Stimulated activated naive CD8-positive, alpha-beta T cell treated with anti-CD3 and anti-CD28 coated beads, Interleukin-15, Interleukin-2, amounts not matched to agents 100 ng/mL and 50 ng/mL, for 24 hours (primary cell): ENCODE data around the gene CNTNAP4.

ENCODE experiments used
- H3K27ac Mint-ChIP-seq: one replicate; pipeline ENCODE4 v1.8.0; 2021; ENCODE audit warnings: mild to moderate bottlenecking, mixed read lengths
- H3K27me3 Mint-ChIP-seq: one replicate; pipeline ENCODE4 v1.8.0; 2021; ENCODE audit warnings: mixed read lengths
- H3K36me3 Mint-ChIP-seq: one replicate; pipeline ENCODE4 v1.8.0; 2021; ENCODE audit warnings: low read depth, mixed read lengths
- H3K4me1 Mint-ChIP-seq: one replicate; pipeline ENCODE4 v1.8.0; 2021; ENCODE audit warnings: low read depth, mixed read lengths
- H3K4me3 Mint-ChIP-seq: one replicate; pipeline ENCODE4 v1.8.0; 2021; ENCODE audit warnings: mild to moderate bottlenecking, mixed read lengths
- H3K9me3 Mint-ChIP-seq: one replicate; pipeline ENCODE4 v1.8.0; 2021; ENCODE audit warnings: mixed read lengths

Gene CNTNAP4

GRCh38 chr16:76396977-76397376 lies 119.8 kb downstream of the CNTNAP4 start:
- H3K4me3 Mint-ChIP-seq = no peak overlapping the region
- H3K4me1 Mint-ChIP-seq = no peaks in the 10 kb centered on the region
- H3K36me3 Mint-ChIP-seq = no peaks in the 10 kb centered on the region
- H3K27me3 Mint-ChIP-seq = no peaks in the 10 kb centered on the region
- peaks cover 10% of the 10 kb centered on the region for H3K9me3 Mint-ChIP-seq
- no peak overlapping the region for H3K27ac Mint-ChIP-seq

GRCh38 chr16:76409706-76410105 lies 132.5 kb downstream of the CNTNAP4 start:
- H3K27ac Mint-ChIP-seq = no peak overlapping the region
- H3K9me3 Mint-ChIP-seq = peaks cover 7% of the 10 kb centered on the region
- no peaks in the 10 kb centered on the region for H3K36me3 Mint-ChIP-seq
- H3K4me3 Mint-ChIP-seq = no peak overlapping the region
- no peaks in the 10 kb centered on the region for H3K4me1 Mint-ChIP-seq
- no peaks in the 10 kb centered on the region for H3K27me3 Mint-ChIP-seq

- Mint-ChIP-seq H3K27me3 (no peaks in the 10 kb centered on the region), H3K4me1 (no peaks in the 10 kb centered on the region), H3K27ac (no peak overlapping the region), H3K4me3 (no peak overlapping the region), H3K9me3 (no peaks in the 10 kb centered on the region), H3K36me3 (no peaks in the 10 kb centered on the region)
Measured at GRCh38 chr16:76421571-76421970, 144.4 kb downstream of the CNTNAP4 start.

DNA sequence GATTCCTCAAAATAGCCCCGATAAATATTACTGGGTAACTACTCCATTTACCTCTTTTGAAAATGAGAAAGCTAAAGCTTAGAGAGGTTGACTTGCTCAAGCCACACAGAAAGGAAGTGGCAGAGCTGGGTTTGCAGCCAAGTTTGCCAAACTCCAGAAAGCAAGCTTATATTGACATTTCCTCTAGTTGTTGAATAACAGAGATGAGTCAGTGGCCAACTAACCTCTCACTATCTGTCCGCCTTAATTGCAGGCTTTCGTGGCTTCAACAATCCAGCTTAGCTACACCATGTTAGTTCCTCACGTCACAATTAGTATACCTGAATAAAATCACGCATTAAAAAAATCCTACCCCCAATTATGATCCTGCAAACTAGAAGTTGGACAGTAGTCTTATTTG lies 151.7 kb downstream of the CNTNAP4 start:
- no peaks in the 10 kb centered on the region for H3K4me1 Mint-ChIP-seq
- H3K27me3 Mint-ChIP-seq = no peaks in the 10 kb centered on the region
- H3K9me3 Mint-ChIP-seq = no peaks in the 10 kb centered on the region
- H3K27ac Mint-ChIP-seq = no peak overlapping the region
- no peaks in the 10 kb centered on the region for H3K36me3 Mint-ChIP-seq
- H3K4me3 Mint-ChIP-seq = no peak overlapping the region

GRCh38 chr16:76441391-76441790 lies 164.2 kb downstream of the CNTNAP4 start:
- Mint-ChIP-seq H3K36me3 (no peaks in the 10 kb centered on the region), H3K27ac (no peak overlapping the region)

GRCh38 chr16:76441876-76442275 lies 164.7 kb downstream of the CNTNAP4 start:
- Mint-ChIP-seq H3K36me3 (no peaks in the 10 kb centered on the region), H3K4me3 (no peak overlapping the region), H3K27ac (no peak overlapping the region), H3K4me1 (no peaks in the 10 kb centered on the region), H3K27me3 (no peaks in the 10 kb centered on the region), H3K9me3 (peaks cover 7% of the 10 kb centered on the region)

More at GRCh38 chr16:76441391-76441790, 164.2 kb downstream of the CNTNAP4 start:
- H3K9me3 Mint-ChIP-seq = peaks cover 5% of the 10 kb centered on the region
- no peaks in the 10 kb centered on the region for H3K27me3 Mint-ChIP-seq
- no peak overlapping the region for H3K4me3 Mint-ChIP-seq
- no peaks in the 10 kb centered on the region for H3K4me1 Mint-ChIP-seq

- Mint-ChIP-seq H3K4me3 (no peak overlapping the region), H3K27ac (no peak overlapping the region), H3K27me3 (no peaks in the 10 kb centered on the region), H3K4me1 (no peaks in the 10 kb centered on the region), H3K9me3 (peaks cover 7% of the 10 kb centered on the region), H3K36me3 (no peaks in the 10 kb centered on the region)
Measured at GRCh38 chr16:76443973-76444372, 166.8 kb downstream of the CNTNAP4 start.

DNA sequence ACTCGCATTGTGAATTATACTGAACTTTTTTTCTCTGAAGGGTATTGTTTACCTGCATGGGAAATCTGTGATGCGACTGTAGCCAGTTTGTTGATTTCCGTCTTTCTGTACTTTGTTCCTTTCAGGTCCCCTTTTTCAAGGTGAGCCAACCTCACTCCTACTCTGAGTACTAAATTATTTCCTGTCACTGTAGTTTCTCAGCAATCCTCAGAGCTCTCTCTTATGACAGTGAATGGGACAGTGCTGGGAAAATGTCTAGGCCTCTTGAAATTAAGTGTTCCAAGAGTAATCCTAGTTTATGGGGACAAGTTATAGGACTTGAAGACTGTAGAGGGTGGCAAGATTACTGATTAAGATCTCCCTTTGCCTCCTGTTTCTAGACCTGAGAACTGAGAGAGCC lies 167.6 kb downstream of the CNTNAP4 start:
- Mint-ChIP-seq H3K9me3 (peaks cover 7% of the 10 kb centered on the region), H3K4me3 (no peak overlapping the region), H3K4me1 (no peaks in the 10 kb centered on the region), H3K27me3 (no peaks in the 10 kb centered on the region), H3K27ac (no peak overlapping the region), H3K36me3 (no peaks in the 10 kb centered on the region)

DNA sequence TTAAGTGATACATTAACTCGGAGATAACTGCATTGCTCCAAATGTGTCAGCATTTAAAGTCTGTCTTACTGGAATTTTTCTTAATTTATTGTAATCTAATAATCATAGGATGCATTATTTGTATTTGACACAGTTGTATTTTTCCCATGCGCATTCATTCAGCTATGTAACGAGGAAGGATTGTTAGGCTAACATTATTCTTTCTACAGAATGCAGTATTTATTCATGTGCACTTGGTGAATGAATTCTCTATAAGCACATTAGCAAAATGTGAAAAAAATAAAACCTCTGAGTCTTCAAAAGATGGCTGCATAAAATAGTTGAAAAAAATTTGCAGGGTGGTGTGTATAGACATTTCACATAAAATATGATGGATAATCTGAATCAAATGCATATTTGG lies 168.6 kb downstream of the CNTNAP4 start:
- Mint-ChIP-seq H3K9me3 (peaks cover 7% of the 10 kb centered on the region), H3K4me3 (no peak overlapping the region), H3K36me3 (no peaks in the 10 kb centered on the region), H3K4me1 (no peaks in the 10 kb centered on the region), H3K27ac (no peak overlapping the region), H3K27me3 (no peaks in the 10 kb centered on the region)

- Mint-ChIP-seq H3K9me3 (peaks cover 7% of the 10 kb centered on the region), H3K36me3 (no peaks in the 10 kb centered on the region), H3K27me3 (no peaks in the 10 kb centered on the region), H3K27ac (no peak overlapping the region), H3K4me1 (no peaks in the 10 kb centered on the region), H3K4me3 (no peak overlapping the region)
Measured at GRCh38 chr16:76446251-76446650, 169.1 kb downstream of the CNTNAP4 start.

DNA sequence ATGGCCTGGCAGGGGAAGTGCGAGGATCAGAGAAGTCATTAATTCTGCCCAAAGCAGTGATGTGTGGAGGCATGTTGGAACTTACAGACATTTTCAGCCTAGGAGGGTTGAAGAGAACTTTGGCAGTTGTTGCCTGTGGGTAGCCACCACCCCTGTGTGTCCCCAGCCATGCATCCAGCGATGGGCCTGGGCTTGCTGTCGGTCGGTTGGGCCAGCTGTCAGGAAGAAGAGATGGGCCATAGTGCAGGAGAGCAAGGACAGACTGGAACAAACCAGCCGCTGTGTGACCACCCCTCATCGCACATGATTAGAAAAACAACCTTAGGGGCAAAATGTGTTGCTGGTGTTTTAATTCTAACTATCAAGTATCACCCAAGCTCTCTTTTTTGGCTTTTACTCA lies 173.7 kb downstream of the CNTNAP4 start:
- Mint-ChIP-seq H3K4me3 (no peak overlapping the region), H3K9me3 (peaks cover 3% of the 10 kb centered on the region), H3K4me1 (no peaks in the 10 kb centered on the region), H3K36me3 (no peaks in the 10 kb centered on the region), H3K27ac (no peak overlapping the region), H3K27me3 (no peaks in the 10 kb centered on the region)

DNA sequence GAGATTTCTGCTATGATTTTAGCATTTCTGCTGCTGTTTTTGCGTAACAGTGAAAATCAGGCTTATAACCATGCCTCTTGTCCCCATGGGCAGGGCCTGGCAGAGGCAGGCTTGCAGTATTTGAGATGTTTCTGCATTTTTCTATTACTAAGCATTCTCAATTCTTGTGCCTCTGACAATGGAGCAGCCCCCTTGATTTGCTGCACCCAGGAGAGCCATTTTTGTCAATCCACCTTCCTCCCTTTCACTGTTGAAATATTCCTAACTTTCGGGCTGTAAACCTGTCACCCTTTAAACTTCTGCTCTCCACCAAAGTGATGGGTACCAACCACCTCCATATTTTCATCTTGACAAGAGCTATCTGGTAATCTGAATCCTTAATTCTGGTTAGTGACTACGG lies 178.1 kb downstream of the CNTNAP4 start:
- no peaks in the 10 kb centered on the region for H3K9me3 Mint-ChIP-seq
- H3K36me3 Mint-ChIP-seq = no peaks in the 10 kb centered on the region
- H3K4me3 Mint-ChIP-seq = no peak overlapping the region
- no peak overlapping the region for H3K27ac Mint-ChIP-seq
- H3K27me3 Mint-ChIP-seq = no peaks in the 10 kb centered on the region
- no peaks in the 10 kb centered on the region for H3K4me1 Mint-ChIP-seq

GRCh38 chr16:76456016-76456415 lies 178.8 kb downstream of the CNTNAP4 start:
- no peaks in the 10 kb centered on the region for H3K4me1 Mint-ChIP-seq
- H3K27me3 Mint-ChIP-seq = no peaks in the 10 kb centered on the region
- H3K36me3 Mint-ChIP-seq = no peaks in the 10 kb centered on the region
- no peak overlapping the region for H3K4me3 Mint-ChIP-seq
- H3K9me3 Mint-ChIP-seq = no peaks in the 10 kb centered on the region
- H3K27ac Mint-ChIP-seq = no peak overlapping the region

- Mint-ChIP-seq H3K4me3 (no peak overlapping the region), H3K36me3 (no peaks in the 10 kb centered on the region), H3K27me3 (no peaks in the 10 kb centered on the region)
Measured at GRCh38 chr16:76459111-76459510, 181.9 kb downstream of the CNTNAP4 start.

DNA sequence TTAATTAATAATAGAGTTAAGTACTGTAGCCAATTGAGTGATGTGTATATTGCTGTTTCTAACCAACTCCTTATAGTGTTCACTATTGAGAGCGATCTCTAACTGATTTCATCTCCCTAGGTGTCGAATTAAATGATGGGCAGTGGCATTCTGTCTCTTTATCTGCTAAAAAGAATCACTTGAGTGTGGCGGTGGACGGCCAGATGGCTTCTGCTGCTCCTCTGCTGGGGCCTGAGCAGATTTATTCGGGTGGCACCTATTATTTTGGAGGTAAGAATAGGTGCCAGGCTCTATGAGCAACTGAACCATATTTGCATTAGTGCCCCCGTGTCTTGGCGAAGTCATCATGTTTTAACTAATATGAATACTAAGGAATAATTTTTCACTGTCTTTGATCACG lies 184.6 kb downstream of the CNTNAP4 start:
- no peaks in the 10 kb centered on the region for H3K27me3 Mint-ChIP-seq
- no peaks in the 10 kb centered on the region for H3K9me3 Mint-ChIP-seq
- H3K4me3 Mint-ChIP-seq = no peak overlapping the region

More at GRCh38 chr16:76459111-76459510, 181.9 kb downstream of the CNTNAP4 start:
- Mint-ChIP-seq H3K4me1 (no peaks in the 10 kb centered on the region), H3K9me3 (no peaks in the 10 kb centered on the region), H3K27ac (no peak overlapping the region)

GRCh38 chr16:76464955-76465620 lies 187.9 kb downstream of the CNTNAP4 start:
- H3K9me3 Mint-ChIP-seq = no peaks in the 10 kb centered on the region
- no peaks in the 10 kb centered on the region for H3K4me1 Mint-ChIP-seq
- H3K36me3 Mint-ChIP-seq = no peaks in the 10 kb centered on the region

More for the DNA sequence above, 184.6 kb downstream of the CNTNAP4 start:
- no peak overlapping the region for H3K27ac Mint-ChIP-seq
- H3K36me3 Mint-ChIP-seq = no peaks in the 10 kb centered on the region
- H3K4me1 Mint-ChIP-seq = no peaks in the 10 kb centered on the region

More at GRCh38 chr16:76464955-76465620, 187.9 kb downstream of the CNTNAP4 start:
- H3K4me3 Mint-ChIP-seq = no peak overlapping the region
- no peak overlapping the region for H3K27ac Mint-ChIP-seq
- no peaks in the 10 kb centered on the region for H3K27me3 Mint-ChIP-seq
